ENCODE data around the gene FGF19.

DNA sequence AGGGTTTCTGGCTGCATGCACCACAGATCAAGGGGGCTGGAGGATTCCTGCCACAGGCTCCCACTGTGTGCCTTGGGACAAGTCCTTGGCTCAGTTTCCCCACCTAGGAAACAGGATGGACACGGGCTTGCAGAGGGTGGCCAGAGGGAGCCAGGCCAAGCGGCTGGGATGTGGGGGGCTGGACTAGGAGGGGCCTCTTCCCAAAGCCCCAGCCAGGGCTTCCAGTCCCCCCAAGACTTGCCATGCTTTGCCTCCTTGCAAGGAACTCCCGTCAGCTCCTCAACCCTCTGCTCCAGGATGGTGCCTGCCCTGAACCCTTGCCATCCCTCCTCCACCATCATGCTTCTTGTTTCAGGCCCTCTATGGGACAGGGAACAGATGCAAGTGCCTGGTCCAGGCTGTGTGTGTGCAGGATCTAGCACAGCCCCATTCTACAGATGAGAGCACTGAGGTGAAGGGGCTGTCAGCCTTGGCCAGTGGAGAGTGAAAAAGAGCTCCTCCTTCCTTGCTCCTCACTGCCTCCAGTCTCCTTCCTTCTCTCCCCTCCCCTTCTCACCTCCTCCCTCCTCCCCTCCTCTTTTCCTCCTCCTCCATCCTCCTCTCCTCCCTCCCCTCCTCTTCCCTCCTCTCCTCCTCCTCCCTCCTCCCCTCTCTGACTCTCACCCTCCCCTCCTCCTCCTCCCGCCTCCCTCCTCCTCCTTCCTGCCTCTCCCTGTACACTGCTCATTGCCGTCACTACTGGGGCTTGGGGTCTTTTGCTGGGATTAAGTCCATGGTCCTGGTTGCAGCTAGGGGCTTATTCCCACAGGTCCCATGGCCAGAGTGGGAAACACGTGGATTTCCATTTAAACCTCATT is 13.3 kb upstream of the FGF19 start:
- TF ChIP-seq CTCF (IDR thresholded peaks at IDR 0.05; ENCODE audit: low read length) (no peak), EZH2 (IDR thresholded peaks at IDR 0.05; ENCODE audit: borderline replicate concordance, low read length) (no peak)
